ENCODE results near the gene DNMT3A. TPM values are rescaled to one million over a fixed set of nuclear protein-coding genes. Genes with fewer than 3 reads are reported as not detected.

Gene DNMT3A
- total and polyA plus RNA-seq, 2 experiments from 2014 or later, result 2.5 to 18.4 TPM

- no peaks in the 10 kb centered on the region for H3K79me2 ChIP-seq (ENCODE audit: insufficient read depth)
- H3K27me3 ChIP-seq (replicated peaks; ENCODE audit: insufficient read depth), result peaks cover 39% of the 10 kb centered on the region
- no peak overlapping the region for H3K9ac ChIP-seq
- H2AFZ ChIP-seq, result no peak overlapping the region
- H3K4me1 ChIP-seq (ENCODE audit: insufficient read depth), result no peaks in the 10 kb centered on the region
- DNase-seq, result no peak
- no peak overlapping the region for H3K4me2 ChIP-seq (ENCODE audit: unreplicated experiment)
- H3K9me2 ChIP-seq (ENCODE audit: insufficient read depth), result no peaks in the 10 kb centered on the region
- no peak overlapping the region for H3K4me3 ChIP-seq
- no peak for TF ChIP-seq EZH2 (IDR thresholded peaks at IDR 0.05; ENCODE audit: insufficient read depth, poor library complexity, severe bottlenecking)
- no peak for TF ChIP-seq EZH2phosphoT487 (IDR thresholded peaks at IDR 0.05; ENCODE audit: insufficient read depth, low read depth)
- no peaks in the 10 kb centered on the region for H3K9me3 ChIP-seq (ENCODE audit: low read depth)
- no peak overlapping the region for H3K27ac ChIP-seq
- WGBS, 2 experiments (ENCODE audit: low coverage in 1 of 2, low lambda C conversion rate in 2 of 2, missing lambda C conversion rate in 2 of 2), result 54 to 61% methylated on average over 10 of the region's 10 CpGs
- no peaks in the 10 kb centered on the region for H3K36me3 ChIP-seq (ENCODE audit: low read depth)
- no peaks in the 10 kb centered on the region for H4K20me1 ChIP-seq (ENCODE audit: insufficient read depth)
- in situ Hi-C loops (cut with MboI), result loop anchor here (25.0 kb wide), 1 partner anchor 767 kb away; no protein-coding TSS in a partner anchor
- no peaks in the 10 kb centered on the region for H3F3A ChIP-seq (ENCODE audit: insufficient read depth)
Measured at GRCh38 chr2:25178976-25179375, 162.7 kb downstream of the DNMT3A start.

MicroRNAs encoded within 50 kb of the gene (microRNA counts, 767-probe panel; counts per million panel counts)
- microRNA hsa-miR-1301, result 447 counts per million, percentile 86 among the panel's probes with 10 or more counts

Small RNA genes within 50 kb of the gene (microRNA-seq; reads per million reads assigned to microRNA genes)
- gene MIR1301 (ENCODE audit: borderline number of aligned reads), result 223 reads per million, percentile 61 among the genes with 10 or more reads in this experiment

Small RNA genes within 50 kb of the gene (small RNA-seq; reads per million reads assigned to genes)
- not detected for gene MIR1301 (ENCODE audit: low read depth, low replicate concordance)

Other genes starting within 250 kb of the DNMT3A start
- gene POMC, start 173.3 kb downstream of the DNMT3A start, total RNA-seq (2014; rRNA removed; shearing (Covaris generic)), result 2.5 and 5.8 TPM in 2 replicates
- gene POMC, start 173.3 kb downstream of the DNMT3A start, polyA plus RNA-seq (2016; fragmentation: Nextera tagmentation; extraction: Ambion mirVana), result 3.3 and 3.6 TPM in 2 replicates